Dermis microvascular lymphatic vessel endothelial cell (primary cell): Measurements from ENCODE around the gene STK17A. TPM values are rescaled to one million over a fixed set of nuclear protein-coding genes. Genes with fewer than 3 reads are reported as not detected.
"Not testable (repeated sequence)": the region's sequence is repeated elsewhere in the genome, so short reads cannot be mapped to it uniquely, and the experiment has no call there.

Experiments used
- DNase-seq, 2 donors: peaks; one replicate each; pipeline versions ENCODE4 v3.0.0 to v3.0.0-alpha.2; 2010; ENCODE audit warnings: low read depth in 2 of 2
- total RNA-seq: library from RNA; depleted of rRNA; stranded (reverse); fragments of >200 nt; gene quantifications from 2 replicates; pipeline ENCODE4 v1.2.1, GENCODE V29; 2014

Gene STK17A
- total RNA-seq, 1 donor from 2014 or later = 33.5 TPM

DNA sequence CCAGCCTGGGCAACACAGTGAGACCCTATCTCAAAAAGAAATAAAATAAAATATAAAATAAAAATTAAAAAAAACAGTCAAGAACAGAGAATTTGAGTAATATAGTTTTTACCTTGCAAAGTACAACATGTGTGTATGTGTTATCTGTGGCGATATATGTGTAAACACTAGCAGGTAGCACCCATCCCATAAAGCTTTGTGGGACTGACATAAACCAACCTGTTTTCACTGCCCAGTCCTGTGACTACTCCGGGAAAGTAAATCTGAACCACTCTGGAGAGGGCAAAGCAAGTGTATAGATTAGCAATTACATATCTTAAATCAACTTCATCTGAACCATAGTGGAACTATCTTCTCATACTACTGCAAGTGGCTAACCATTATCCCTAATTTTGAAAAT lies 74.1 kb downstream of the STK17A start:
- no peak for DNase-seq

DNA sequence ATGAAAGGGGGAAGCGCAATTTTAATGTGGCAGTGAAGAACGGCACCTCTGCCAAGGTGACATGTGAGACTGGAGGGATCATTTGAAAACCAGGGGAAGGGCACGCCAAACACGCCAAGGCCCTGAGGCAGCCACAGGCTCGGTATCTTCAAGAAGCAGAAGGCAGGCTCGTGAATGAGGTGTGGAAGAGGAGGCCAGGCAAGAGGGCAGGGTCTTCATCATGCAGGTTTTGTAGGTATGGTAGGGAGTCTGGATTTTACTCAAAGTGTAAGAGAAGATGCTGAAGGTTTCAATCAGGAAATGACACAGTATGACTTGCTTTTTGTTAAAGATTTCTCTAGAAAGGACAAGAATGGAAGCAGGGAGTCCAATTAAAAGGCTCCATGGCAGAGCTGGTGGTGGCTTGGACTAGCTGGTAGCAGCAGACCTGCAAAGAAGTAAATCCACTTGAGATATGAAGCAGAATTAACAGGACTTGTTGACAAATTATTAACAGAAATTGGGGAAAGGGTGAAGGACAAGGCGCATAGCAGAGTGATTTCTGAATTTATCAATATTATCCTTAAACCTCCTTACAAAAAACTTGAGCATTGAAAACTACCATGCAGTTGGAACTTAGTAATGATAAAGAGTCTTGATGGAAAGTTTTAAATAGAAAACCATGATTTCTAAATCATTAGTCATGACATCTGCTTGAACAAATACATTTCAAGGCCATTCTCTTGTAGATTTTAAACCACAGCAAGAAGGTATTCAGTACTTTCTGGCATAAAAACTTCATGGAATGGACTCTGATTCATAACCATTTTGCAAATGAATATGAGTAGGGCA lies 76.0 kb downstream of the STK17A start:
- DNase-seq = no peak

DNA sequence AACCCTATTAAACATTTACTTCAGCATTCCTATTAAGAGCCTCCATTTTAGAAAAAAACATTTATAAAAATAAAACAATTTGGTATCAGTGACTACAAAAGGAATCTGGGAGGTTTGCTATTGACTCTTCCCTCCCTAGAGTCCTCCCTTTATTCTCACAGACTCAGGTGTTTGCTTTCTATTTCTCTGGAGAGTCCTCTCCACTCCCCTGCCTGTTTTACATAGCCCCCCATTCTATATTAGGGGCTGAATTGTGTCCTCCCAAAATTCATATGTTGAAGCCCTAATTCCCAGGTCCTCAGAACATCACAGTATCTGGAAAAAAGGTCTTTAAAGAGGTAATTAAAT lies 76.6 kb downstream of the STK17A start:
- no peak for DNase-seq

DNA sequence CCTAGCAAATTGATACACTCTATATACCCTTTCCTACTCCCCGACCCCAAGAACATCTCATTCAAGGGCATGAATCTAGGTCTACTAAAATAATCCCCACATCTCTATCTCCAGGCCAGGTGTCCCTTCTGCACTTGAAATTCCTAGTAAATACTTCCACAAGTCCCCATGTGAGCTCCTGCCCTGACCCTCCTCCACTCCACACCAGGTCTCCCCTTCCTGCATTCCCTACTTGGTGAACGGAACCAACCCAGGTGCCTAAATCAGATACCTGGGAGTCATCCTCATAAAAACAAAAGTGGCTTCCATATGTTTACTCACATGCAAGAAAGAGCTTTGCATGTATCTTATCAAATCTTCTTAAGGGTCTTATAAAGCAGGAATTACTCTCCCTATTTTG lies 77.2 kb downstream of the STK17A start:
- no peak for DNase-seq

DNA sequence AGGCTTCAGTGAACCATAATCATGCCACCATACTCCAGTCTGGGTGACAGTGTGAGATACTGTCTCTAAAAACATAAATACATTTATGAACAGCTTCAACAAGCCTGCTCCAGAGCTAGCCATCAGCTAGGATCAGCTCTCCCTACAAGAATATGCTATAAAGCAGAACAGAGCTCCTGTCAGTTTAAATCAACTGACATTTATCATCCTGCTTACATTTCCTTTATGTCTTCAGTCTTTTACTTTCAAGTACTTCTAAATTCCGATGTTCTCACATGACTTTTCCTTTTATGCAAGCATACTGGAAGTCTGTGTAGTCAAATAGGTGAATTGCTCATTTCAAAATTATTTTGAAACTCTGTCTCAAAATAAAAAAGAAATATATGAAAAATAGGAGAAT lies 81.8 kb downstream of the STK17A start:
- DNase-seq = no peak

DNA sequence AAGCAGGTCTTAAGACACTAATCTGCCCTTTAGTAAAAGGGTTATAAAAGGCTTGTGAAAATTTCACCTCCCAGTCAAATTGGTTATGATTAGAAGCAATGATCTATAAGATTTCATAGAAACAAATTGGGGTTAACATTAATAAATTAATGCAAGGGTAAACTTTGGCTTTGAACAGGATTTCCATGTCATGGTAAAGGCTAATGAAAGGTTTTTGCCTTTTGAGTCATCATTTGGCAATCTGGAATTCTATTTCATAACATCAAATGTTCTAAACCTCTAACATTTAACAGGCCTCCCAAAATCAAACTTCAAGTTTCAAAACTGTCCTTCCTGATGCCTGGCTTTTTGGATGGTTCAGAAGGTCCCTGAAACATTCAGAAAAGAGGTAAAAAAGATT lies 84.0 kb downstream of the STK17A start:
- DNase-seq = no peak

DNA sequence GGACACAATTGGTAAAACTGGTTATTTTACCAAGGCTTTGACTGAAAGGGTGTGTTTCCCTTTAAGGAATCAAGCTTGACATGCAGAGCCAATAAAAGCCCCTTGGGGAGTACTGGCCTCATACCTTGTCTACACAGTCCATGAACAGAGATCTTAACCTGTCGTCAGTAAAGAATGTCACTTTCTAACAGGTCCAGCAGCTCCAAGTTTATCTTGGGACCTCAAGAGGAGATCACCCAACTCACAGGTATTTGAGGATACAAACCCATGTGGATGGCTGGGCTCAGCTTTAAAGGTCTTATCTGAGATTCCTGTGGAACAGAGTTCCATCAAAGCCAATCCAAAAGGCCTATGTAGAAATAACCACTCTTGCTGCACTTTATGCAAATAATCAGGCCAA lies 85.1 kb downstream of the STK17A start:
- DNase-seq = no peak

DNA sequence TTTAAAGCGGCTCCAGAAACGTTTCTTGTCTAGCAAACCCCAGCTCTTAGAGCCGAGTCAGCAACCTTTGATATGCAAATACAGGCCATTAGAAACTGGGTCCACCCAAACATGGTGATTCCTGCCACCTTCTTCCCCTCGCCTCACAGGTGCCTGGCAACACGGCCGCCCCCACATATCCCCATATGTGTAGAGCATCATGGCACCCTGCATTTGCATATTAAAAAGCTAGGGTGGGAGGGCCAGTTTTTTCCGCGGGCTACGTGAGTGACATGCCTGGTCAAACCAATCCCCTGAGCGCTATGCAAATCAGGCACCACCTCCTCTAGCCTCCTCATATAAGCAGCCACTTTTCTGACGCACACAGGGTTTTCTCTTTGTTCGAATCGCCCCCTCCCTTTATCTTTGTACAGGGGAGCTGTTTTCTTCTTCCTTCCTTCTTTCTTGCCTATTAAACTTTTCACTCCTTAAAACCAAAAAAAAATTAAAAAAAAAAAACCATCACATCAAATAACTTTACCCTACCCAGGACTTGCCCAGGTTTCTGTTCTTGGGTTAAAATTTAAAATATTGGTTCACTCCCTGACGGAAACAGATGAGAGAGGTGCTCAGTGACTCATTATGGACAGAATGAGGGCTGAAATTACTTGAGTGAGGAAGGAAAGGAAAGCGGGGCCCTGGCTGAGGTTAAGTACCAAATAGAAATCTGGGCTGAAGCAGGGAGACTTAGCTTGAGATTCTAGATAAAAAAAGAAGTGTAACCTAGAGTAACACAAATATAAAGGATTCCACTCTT lies 86.6 kb downstream of the STK17A start:
- peak in 1 of 2 donors; percentile 21 for DNase-seq

DNA sequence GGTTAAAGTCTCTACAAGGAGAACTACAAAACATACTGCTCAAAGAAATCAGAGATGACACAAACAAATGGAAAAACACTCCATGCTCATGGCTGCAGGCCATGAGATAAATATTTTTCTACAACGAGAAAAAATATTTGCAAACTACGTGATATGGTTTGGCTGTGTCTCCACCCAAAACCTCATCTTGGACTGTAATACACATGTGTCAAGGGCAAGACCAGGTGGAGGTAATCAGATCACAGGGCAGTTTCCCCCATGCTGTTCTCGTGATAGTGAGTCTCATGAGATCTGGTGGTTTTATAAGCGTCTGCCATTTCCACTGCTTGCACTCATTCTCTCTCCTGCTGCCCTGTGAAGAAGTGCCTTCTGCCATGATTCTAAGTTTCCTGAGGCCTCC lies 88.6 kb downstream of the STK17A start:
- DNase-seq = no peak

DNA sequence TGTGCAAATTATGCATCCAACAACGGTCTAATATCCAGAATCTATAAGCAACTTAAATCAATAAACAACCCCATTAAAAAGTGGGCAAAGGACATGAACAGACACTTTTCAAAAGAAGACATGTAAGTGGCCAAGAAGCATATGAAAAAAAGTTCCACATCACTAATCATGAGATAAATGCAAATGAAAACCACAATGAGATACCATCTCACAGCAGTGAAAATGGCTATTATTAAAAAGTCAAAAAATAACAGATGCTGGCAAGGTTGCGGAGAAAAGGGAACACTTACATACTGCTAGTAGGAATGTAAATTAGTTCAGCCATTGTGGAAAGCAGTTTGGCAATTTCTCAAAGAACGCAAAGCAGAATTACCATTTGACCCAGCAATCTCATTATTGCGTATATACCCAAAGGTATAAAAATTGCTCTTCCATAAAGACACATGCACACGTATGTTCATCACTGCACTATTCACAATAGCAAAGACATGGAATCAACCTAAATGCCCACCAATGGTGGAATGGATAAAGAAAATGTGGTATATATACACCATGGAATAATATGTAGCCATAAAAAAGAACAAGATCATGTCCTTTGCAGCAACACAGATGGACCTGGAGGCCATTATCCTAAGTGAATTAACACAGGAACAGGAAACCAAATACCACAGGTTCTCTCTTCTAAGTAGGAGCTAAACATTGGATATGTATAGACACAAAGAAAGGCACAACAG lies 90.5 kb downstream of the STK17A start:
- not testable (repeated sequence) for DNase-seq

DNA sequence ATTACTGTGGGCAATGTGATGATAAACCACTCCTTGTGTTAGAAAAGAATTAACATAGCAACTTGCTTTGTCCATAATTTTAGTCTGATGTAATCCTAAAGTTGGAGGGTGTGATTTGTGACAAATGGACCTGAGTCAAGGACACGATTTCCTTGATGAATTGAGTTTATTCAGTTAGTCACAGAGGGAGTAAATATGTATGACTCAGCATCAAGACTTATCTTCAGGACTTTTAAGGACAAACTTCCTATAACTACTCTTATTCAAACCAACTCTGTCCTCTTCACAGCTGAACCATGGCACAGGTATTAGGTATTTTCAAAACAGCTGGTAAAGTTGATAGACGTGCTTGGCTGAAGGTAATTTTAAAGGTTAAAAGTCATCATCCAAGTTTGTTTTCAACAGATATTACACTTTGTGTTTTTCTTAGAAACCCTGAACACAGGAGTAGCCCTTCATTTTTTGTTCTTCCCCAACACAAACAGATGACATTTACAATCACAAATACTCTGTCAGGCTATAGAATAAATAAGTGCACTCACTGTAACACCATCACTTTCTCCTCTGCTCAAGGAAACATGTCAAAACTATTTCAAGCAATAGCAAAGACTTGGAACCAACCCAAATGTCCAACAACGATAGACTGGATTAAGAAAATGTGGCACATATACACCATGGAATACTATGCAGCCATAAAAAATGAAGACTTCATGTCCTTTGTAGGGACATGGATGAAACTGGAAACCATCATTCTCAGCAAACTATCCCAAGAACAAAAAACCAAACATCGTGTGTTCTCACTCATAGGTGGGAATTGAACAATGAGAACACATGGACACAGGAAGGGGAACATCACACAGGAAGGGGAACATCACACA lies 91.9 kb downstream of the STK17A start:
- peak in 1 of 2 donors; percentile 79 for DNase-seq

Other genes with a start within 250 kb of the STK17A start
- 30.2 and 33.6 TPM in 2 replicates for gene COA1, start 146.4 kb downstream of the STK17A start, total RNA-seq
- gene BLVRA, start 175.6 kb downstream of the STK17A start, total RNA-seq = 21.6 and 24.0 TPM in 2 replicates